HepG2 (cell line): Measurements from ENCODE around the gene CYSRT1. TPM values are rescaled to one million over a fixed set of nuclear protein-coding genes. Genes with fewer than 3 reads are reported as not detected.

ENCODE experiments used
- CENPT ChIP-seq: sonication (generic); formaldehyde crosslinking; IDR thresholded peaks from 2 replicates; pipeline ENCODE4 v1.8.0; 2022; ENCODE audit warnings: low read depth, mild to moderate bottlenecking, moderate library complexity, missing genetic modification reagents
- ZNF234 ChIP-seq: sonication (generic); formaldehyde crosslinking; conservative IDR thresholded peaks from 2 replicates; pipeline ENCODE4 v1.5.1; 2020; ENCODE audit warnings: mild to moderate bottlenecking, missing genetic modification reagents
- ZNF292 ChIP-seq: sonication (generic); formaldehyde crosslinking; IDR thresholded peaks from 2 replicates; pipeline ENCODE4 v1.8.1; 2022; ENCODE audit warnings: mild to moderate bottlenecking, low read depth, missing genetic modification reagents, borderline replicate concordance
- ZNF317 ChIP-seq: sonication (generic); formaldehyde crosslinking; IDR thresholded peaks from 2 replicates; pipeline ENCODE4 v1.5.0; 2020; ENCODE audit warnings: mild to moderate bottlenecking, missing genetic modification reagents
- ZNF709 ChIP-seq: sonication (generic); formaldehyde crosslinking; IDR thresholded peaks from 2 replicates; pipeline ENCODE4 v1.5.0; 2020; ENCODE audit warnings: mild to moderate bottlenecking, missing genetic modification reagents
- polyA plus RNA-seq, 8 experiments: library from polyadenylated mRNA; depleted of rRNA in 3 of 8; stranded (reverse) in 7 of 8; unstranded in 1 of 8; fragments of >200 nt; fragmentation: Illumina TruSeq in 4 of 8; extraction: Trizol in 4 of 8; gene quantifications; 2 replicates each; pipeline versions ENCODE4 v1.2.1 to v1.2.3, GENCODE V29; 2011 to 2016; ENCODE audit warnings: low read depth in 4 of 8, missing spikeins in 1 of 8, mixed read lengths in 1 of 8; ENCODE audit not compliant: insufficient read depth in 1 of 8
- total RNA-seq, 5 experiments: library from RNA; depleted of rRNA; stranded (reverse); fragments of >200 nt; fragmentation: Illumina TruSeq; extraction: Trizol; gene quantifications; 2 replicates each; pipeline ENCODE4 v1.2.3, GENCODE V29; 2016; ENCODE audit warnings: low read depth in 1 of 5
- TF ChIP-seq, protein P1 (sequence below): sonication (generic); formaldehyde crosslinking; IDR thresholded peaks from 2 replicates; pipeline ENCODE4 v1.5.0; 2020; ENCODE audit warnings: mild to moderate bottlenecking, missing genetic modification reagents, borderline replicate concordance
- TF ChIP-seq, protein P2 (sequence below): sonication (generic); formaldehyde crosslinking; IDR thresholded peaks from 2 replicates; pipeline ENCODE4 v1.8.1; 2022; ENCODE audit warnings: low read depth, mild to moderate bottlenecking, missing genetic modification reagents
- TF ChIP-seq, protein P3 (sequence below): IDR thresholded peaks from 2 replicates; pipeline ENCODE4 v1.6.1; 2016; ENCODE audit warnings: missing genetic modification reagents, missing compliant biosample characterization
- TF ChIP-seq, protein P4 (sequence below): sonication (generic); formaldehyde crosslinking; conservative IDR thresholded peaks from 2 replicates; pipeline ENCODE4 v1.4.0; 2020; ENCODE audit warnings: mild to moderate bottlenecking, missing genetic modification reagents, moderate library complexity
- TF ChIP-seq, protein P5 (sequence below): sonication (generic); formaldehyde crosslinking; IDR thresholded peaks from 2 replicates; pipeline ENCODE4 v1.8.0; 2022; ENCODE audit warnings: low read depth, missing genetic modification reagents

Gene CYSRT1
- total and polyA plus RNA-seq, 2 of the 13 experiments (the other 11 are each of a cell fraction or from before 2014, with no cell fraction given): 1.5 to 2.1 TPM

DNA sequence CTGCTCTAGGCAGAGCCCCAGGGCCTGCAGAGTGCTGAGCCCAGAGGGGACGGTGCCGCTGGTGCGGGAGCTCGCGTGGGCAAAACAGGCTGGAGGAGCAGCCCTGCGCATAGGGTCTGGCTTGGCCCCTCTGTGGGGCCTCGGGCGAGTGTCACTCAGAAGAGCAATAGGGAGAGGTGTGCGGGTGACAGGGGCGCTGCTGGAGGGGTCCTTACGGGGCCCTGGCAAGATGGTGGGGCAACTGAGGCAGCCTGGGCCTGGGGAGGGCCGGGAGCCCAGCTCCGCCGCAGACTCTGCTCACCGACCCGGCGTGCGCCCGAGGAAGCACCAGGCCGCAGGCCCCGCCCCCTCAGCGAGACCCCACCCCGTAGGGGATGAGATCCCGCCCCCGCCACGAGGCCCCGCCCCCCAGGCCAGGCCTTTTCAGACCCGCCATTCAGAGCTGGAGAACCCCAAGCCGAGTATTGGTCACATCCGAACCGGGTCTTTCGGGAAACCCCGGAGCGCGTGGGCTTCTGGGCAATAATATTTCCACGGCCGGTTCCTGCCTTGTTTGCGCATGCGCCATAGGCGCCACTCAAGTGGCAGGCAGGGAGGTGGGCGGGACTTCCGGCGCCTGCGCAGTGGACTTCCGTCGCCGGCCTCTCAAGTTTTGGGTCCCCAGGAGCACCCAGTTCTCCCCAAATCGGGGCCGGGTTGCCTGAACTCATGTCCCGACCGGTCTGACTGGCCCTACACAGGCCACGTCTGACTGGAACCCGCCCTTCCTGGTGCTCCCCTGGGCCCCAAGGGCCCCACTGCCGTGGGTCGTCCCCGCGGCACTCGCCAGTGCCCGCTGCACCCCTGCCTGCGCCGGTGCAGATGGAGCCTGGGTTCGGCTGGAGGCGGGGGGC lies 1.6 kb upstream of the CYSRT1 start (continued):
- TF ChIP-seq, protein P1, sequence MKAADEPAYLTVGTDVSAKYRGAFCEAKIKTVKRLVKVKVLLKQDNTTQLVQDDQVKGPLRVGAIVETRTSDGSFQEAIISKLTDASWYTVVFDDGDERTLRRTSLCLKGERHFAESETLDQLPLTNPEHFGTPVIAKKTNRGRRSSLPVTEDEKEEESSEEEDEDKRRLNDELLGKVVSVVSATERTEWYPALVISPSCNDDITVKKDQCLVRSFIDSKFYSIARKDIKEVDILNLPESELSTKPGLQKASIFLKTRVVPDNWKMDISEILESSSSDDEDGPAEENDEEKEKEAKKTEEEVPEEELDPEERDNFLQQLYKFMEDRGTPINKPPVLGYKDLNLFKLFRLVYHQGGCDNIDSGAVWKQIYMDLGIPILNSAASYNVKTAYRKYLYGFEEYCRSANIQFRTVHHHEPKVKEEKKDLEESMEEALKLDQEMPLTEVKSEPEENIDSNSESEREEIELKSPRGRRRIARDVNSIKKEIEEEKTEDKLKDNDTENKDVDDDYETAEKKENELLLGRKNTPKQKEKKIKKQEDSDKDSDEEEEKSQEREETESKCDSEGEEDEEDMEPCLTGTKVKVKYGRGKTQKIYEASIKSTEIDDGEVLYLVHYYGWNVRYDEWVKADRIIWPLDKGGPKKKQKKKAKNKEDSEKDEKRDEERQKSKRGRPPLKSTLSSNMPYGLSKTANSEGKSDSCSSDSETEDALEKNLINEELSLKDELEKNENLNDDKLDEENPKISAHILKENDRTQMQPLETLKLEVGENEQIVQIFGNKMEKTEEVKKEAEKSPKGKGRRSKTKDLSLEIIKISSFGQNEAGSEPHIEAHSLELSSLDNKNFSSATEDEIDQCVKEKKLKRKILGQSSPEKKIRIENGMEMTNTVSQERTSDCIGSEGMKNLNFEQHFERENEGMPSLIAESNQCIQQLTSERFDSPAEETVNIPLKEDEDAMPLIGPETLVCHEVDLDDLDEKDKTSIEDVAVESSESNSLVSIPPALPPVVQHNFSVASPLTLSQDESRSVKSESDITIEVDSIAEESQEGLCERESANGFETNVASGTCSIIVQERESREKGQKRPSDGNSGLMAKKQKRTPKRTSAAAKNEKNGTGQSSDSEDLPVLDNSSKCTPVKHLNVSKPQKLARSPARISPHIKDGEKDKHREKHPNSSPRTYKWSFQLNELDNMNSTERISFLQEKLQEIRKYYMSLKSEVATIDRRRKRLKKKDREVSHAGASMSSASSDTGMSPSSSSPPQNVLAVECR (CRISPR knock-in tag): peak; percentile 46; the same call in 1 of the 2 replicates
- TF ChIP-seq, protein P2, sequence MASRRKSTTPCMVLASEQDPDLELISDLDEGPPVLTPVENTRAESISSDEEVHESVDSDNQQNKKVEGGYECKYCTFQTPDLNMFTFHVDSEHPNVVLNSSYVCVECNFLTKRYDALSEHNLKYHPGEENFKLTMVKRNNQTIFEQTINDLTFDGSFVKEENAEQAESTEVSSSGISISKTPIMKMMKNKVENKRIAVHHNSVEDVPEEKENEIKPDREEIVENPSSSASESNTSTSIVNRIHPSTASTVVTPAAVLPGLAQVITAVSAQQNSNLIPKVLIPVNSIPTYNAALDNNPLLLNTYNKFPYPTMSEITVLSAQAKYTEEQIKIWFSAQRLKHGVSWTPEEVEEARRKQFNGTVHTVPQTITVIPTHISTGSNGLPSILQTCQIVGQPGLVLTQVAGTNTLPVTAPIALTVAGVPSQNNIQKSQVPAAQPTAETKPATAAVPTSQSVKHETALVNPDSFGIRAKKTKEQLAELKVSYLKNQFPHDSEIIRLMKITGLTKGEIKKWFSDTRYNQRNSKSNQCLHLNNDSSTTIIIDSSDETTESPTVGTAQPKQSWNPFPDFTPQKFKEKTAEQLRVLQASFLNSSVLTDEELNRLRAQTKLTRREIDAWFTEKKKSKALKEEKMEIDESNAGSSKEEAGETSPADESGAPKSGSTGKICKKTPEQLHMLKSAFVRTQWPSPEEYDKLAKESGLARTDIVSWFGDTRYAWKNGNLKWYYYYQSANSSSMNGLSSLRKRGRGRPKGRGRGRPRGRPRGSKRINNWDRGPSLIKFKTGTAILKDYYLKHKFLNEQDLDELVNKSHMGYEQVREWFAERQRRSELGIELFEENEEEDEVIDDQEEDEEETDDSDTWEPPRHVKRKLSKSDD: no peak
- no peak for TF ChIP-seq ZNF317 (CRISPR knock-in tag)
- no peak for TF ChIP-seq CENPT
- TF ChIP-seq ZNF709 (CRISPR knock-in tag): 0 out of 2 replicates have a peak, but pooled peaks have one; percentile 62
- TF ChIP-seq ZNF292 (CRISPR knock-in tag): no peak
- TF ChIP-seq, protein P3, sequence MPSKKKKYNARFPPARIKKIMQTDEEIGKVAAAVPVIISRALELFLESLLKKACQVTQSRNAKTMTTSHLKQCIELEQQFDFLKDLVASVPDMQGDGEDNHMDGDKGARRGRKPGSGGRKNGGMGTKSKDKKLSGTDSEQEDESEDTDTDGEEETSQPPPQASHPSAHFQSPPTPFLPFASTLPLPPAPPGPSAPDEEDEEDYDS (CRISPR knock-in tag): peak; percentile 55
- no peak for TF ChIP-seq ZNF234
- TF ChIP-seq, protein P4, sequence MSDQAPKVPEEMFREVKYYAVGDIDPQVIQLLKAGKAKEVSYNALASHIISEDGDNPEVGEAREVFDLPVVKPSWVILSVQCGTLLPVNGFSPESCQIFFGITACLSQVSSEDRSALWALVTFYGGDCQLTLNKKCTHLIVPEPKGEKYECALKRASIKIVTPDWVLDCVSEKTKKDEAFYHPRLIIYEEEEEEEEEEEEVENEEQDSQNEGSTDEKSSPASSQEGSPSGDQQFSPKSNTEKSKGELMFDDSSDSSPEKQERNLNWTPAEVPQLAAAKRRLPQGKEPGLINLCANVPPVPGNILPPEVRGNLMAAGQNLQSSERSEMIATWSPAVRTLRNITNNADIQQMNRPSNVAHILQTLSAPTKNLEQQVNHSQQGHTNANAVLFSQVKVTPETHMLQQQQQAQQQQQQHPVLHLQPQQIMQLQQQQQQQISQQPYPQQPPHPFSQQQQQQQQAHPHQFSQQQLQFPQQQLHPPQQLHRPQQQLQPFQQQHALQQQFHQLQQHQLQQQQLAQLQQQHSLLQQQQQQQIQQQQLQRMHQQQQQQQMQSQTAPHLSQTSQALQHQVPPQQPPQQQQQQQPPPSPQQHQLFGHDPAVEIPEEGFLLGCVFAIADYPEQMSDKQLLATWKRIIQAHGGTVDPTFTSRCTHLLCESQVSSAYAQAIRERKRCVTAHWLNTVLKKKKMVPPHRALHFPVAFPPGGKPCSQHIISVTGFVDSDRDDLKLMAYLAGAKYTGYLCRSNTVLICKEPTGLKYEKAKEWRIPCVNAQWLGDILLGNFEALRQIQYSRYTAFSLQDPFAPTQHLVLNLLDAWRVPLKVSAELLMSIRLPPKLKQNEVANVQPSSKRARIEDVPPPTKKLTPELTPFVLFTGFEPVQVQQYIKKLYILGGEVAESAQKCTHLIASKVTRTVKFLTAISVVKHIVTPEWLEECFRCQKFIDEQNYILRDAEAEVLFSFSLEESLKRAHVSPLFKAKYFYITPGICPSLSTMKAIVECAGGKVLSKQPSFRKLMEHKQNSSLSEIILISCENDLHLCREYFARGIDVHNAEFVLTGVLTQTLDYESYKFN (CRISPR knock-in tag): peak; percentile 39; the same call in 1 of the 2 replicates
- TF ChIP-seq, protein P5, sequence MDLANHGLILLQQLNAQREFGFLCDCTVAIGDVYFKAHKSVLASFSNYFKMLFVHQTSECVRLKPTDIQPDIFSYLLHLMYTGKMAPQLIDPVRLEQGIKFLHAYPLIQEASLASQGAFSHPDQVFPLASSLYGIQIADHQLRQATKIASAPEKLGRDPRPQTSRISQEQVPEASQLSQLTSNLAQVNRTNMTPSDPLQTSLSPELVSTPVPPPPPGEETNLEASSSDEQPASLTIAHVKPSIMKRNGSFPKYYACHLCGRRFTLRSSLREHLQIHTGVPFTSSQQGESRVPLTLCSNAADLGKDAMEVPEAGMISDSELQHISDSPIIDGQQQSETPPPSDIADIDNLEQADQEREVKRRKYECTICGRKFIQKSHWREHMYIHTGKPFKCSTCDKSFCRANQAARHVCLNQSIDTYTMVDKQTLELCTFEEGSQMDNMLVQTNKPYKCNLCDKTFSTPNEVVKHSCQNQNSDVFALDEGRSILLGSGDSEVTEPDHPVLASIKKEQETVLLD (CRISPR knock-in tag): peak; percentile 6; the same call in 1 of the 2 replicates
